Measurements from ENCODE around the gene HMOX1. TPM values are rescaled to one million over a fixed set of nuclear protein-coding genes. Genes with fewer than 3 reads are reported as not detected.
A peak's percentile ranks its signal among the peaks of the same experiment; 100 is the strongest.

Gene HMOX1
- total and polyA plus RNA-seq, 4 donors = 8.6 to 16.5 (median 14.4) TPM

GRCh38 chr22:35424761-35425160 is 43.9 kb downstream of the HMOX1 start:
- H3K27ac ChIP-seq (ENCODE audit: low read depth, low read length) = no peak overlapping the region
- DNase-seq (ENCODE audit: low read depth in 4 of 6, low spot score in 6 of 6) = no peak
- peaks cover 48% of the 10 kb centered on the region for H3K36me3 ChIP-seq (ENCODE audit: control insufficient read depth, insufficient read depth, low read length)
- H3K9me3 ChIP-seq (ENCODE audit: control insufficient read depth, insufficient read depth, low read length) = no peaks in the 10 kb centered on the region
- no peaks in the 10 kb centered on the region for H3K27me3 ChIP-seq (ENCODE audit: control insufficient read depth, insufficient read depth, low read length)
- peaks cover 3% of the 10 kb centered on the region for H3K4me1 ChIP-seq (ENCODE audit: control insufficient read depth, insufficient read depth, low read length)
- WGBS (ENCODE audit: insufficient coverage) = 91% methylated on average over 7 of the region's 7 CpGs
- no peak overlapping the region for H3K4me3 ChIP-seq (ENCODE audit: low read depth, low read length)

- H3K36me3 ChIP-seq (ENCODE audit: control insufficient read depth, insufficient read depth, low read length) = peaks cover 44% of the 10 kb centered on the region
- no peaks in the 10 kb centered on the region for H3K27me3 ChIP-seq (ENCODE audit: control insufficient read depth, insufficient read depth, low read length)
- no peaks in the 10 kb centered on the region for H3K9me3 ChIP-seq (ENCODE audit: control insufficient read depth, insufficient read depth, low read length)
- DNase-seq (ENCODE audit: low read depth in 4 of 6, low spot score in 6 of 6) = no peak
- H3K4me3 ChIP-seq (ENCODE audit: low read depth, low read length) = no peak overlapping the region
- H3K4me1 ChIP-seq (ENCODE audit: control insufficient read depth, insufficient read depth, low read length) = peaks cover 3% of the 10 kb centered on the region
- H3K27ac ChIP-seq (ENCODE audit: low read depth, low read length) = no peak overlapping the region
- WGBS (ENCODE audit: insufficient coverage) = 84% methylated on average over 6 of the region's 7 CpGs
Observed at GRCh38 chr22:35425546-35425945, 44.6 kb downstream of the HMOX1 start.

- Histone ChIP-seq H3K4me1 (ENCODE audit: control insufficient read depth, insufficient read depth, low read length) (peaks cover 10% of the 10 kb centered on the region), H3K36me3 (ENCODE audit: control insufficient read depth, insufficient read depth, low read length) (peaks cover 37% of the 10 kb centered on the region), H3K27ac (ENCODE audit: low read depth, low read length) (no peak overlapping the region), H3K27me3 (ENCODE audit: control insufficient read depth, insufficient read depth, low read length) (no peaks in the 10 kb centered on the region), H3K4me3 (ENCODE audit: low read depth, low read length) (no peak overlapping the region), H3K9me3 (ENCODE audit: control insufficient read depth, insufficient read depth, low read length) (no peaks in the 10 kb centered on the region)
- WGBS (ENCODE audit: insufficient coverage) = 62% methylated on average over 8 of the region's 11 CpGs
- no peak for DNase-seq (ENCODE audit: low read depth in 4 of 6, low spot score in 6 of 6)
Observed at GRCh38 chr22:35425971-35426800, 45.3 kb downstream of the HMOX1 start.

GRCh38 chr22:35426801-35427140 is 45.9 kb downstream of the HMOX1 start:
- no peaks in the 10 kb centered on the region for H3K9me3 ChIP-seq (ENCODE audit: control insufficient read depth, insufficient read depth, low read length)
- H3K27ac ChIP-seq (ENCODE audit: low read depth, low read length) = no peak overlapping the region
- H3K27me3 ChIP-seq (ENCODE audit: control insufficient read depth, insufficient read depth, low read length) = no peaks in the 10 kb centered on the region
- no peak overlapping the region for H3K4me3 ChIP-seq (ENCODE audit: low read depth, low read length)
- H3K4me1 ChIP-seq (ENCODE audit: control insufficient read depth, insufficient read depth, low read length) = peaks cover 10% of the 10 kb centered on the region
- peaks cover 33% of the 10 kb centered on the region for H3K36me3 ChIP-seq (ENCODE audit: control insufficient read depth, insufficient read depth, low read length)
- 63% methylated on average over 4 of the region's 5 CpGs for WGBS (ENCODE audit: insufficient coverage)
- no peak for DNase-seq (ENCODE audit: low read depth in 4 of 6, low spot score in 6 of 6)

- Histone ChIP-seq H3K9me3 (ENCODE audit: control insufficient read depth, insufficient read depth, low read length) (peaks cover 12% of the 10 kb centered on the region), H3K36me3 (ENCODE audit: control insufficient read depth, insufficient read depth, low read length) (peaks cover 13% of the 10 kb centered on the region), H3K4me3 (ENCODE audit: low read depth, low read length) (no peak overlapping the region), H3K27ac (ENCODE audit: low read depth, low read length) (no peak overlapping the region), H3K27me3 (ENCODE audit: control insufficient read depth, insufficient read depth, low read length) (no peaks in the 10 kb centered on the region), H3K4me1 (ENCODE audit: control insufficient read depth, insufficient read depth, low read length) (peaks cover 22% of the 10 kb centered on the region)
- 24% methylated on average over 13 of the region's 14 CpGs for WGBS (ENCODE audit: insufficient coverage)
- peak in 5 of 6 donors; percentile 41 to 89 (median 57) for DNase-seq (ENCODE audit: low read depth in 4 of 6, low spot score in 6 of 6)
Observed at GRCh38 chr22:35430897-35431322, 50.0 kb downstream of the HMOX1 start.

GRCh38 chr22:35431483-35432227 is 50.8 kb downstream of the HMOX1 start:
- no peak for DNase-seq (ENCODE audit: low read depth in 4 of 6, low spot score in 6 of 6)
- H3K27ac ChIP-seq (ENCODE audit: low read depth, low read length) = no peak overlapping the region
- WGBS (ENCODE audit: insufficient coverage) = 47% methylated on average over 2 of the region's 12 CpGs
- H3K36me3 ChIP-seq (ENCODE audit: control insufficient read depth, insufficient read depth, low read length) = peaks cover 6% of the 10 kb centered on the region
- H3K27me3 ChIP-seq (ENCODE audit: control insufficient read depth, insufficient read depth, low read length) = no peaks in the 10 kb centered on the region
- peaks cover 25% of the 10 kb centered on the region for H3K4me1 ChIP-seq (ENCODE audit: control insufficient read depth, insufficient read depth, low read length)
- H3K9me3 ChIP-seq (ENCODE audit: control insufficient read depth, insufficient read depth, low read length) = peaks cover 12% of the 10 kb centered on the region
- H3K4me3 ChIP-seq (ENCODE audit: low read depth, low read length) = no peak overlapping the region

GRCh38 chr22:35432228-35432905 is 51.5 kb downstream of the HMOX1 start:
- H3K27me3 ChIP-seq (ENCODE audit: control insufficient read depth, insufficient read depth, low read length) = no peaks in the 10 kb centered on the region
- H3K4me1 ChIP-seq (ENCODE audit: control insufficient read depth, insufficient read depth, low read length) = peaks cover 30% of the 10 kb centered on the region
- H3K4me3 ChIP-seq (ENCODE audit: low read depth, low read length) = no peak overlapping the region
- 87% methylated on average over 7 of the region's 13 CpGs for WGBS (ENCODE audit: insufficient coverage)
- DNase-seq (ENCODE audit: low read depth in 4 of 6, low spot score in 6 of 6) = no peak
- peaks cover 12% of the 10 kb centered on the region for H3K9me3 ChIP-seq (ENCODE audit: control insufficient read depth, insufficient read depth, low read length)
- no peak overlapping the region for H3K27ac ChIP-seq (ENCODE audit: low read depth, low read length)
- H3K36me3 ChIP-seq (ENCODE audit: control insufficient read depth, insufficient read depth, low read length) = peaks cover 6% of the 10 kb centered on the region

GRCh38 chr22:35434061-35434710 is 53.3 kb downstream of the HMOX1 start:
- WGBS (ENCODE audit: insufficient coverage) = 100% methylated on average over 5 of the region's 5 CpGs
- H3K4me3 ChIP-seq (ENCODE audit: low read depth, low read length) = no peak overlapping the region

GRCh38 chr22:35435201-35435740 is 54.4 kb downstream of the HMOX1 start:
- 32% methylated on average over 6 of the region's 8 CpGs for WGBS (ENCODE audit: insufficient coverage)
- Histone ChIP-seq H3K4me3 (ENCODE audit: low read depth, low read length) (no peak overlapping the region), H3K36me3 (ENCODE audit: control insufficient read depth, insufficient read depth, low read length) (peaks cover 6% of the 10 kb centered on the region), H3K9me3 (ENCODE audit: control insufficient read depth, insufficient read depth, low read length) (peaks cover 12% of the 10 kb centered on the region), H3K27ac (ENCODE audit: low read depth, low read length) (no peak overlapping the region), H3K4me1 (ENCODE audit: control insufficient read depth, insufficient read depth, low read length) (peaks cover 30% of the 10 kb centered on the region), H3K27me3 (ENCODE audit: control insufficient read depth, insufficient read depth, low read length) (no peaks in the 10 kb centered on the region)
- peak in 2 of 6 donors; percentile 57 to 60 for DNase-seq (ENCODE audit: low read depth in 4 of 6, low spot score in 6 of 6)

More at GRCh38 chr22:35434061-35434710, 53.3 kb downstream of the HMOX1 start:
- no peak for DNase-seq (ENCODE audit: low read depth in 4 of 6, low spot score in 6 of 6)
- Histone ChIP-seq H3K27me3 (ENCODE audit: control insufficient read depth, insufficient read depth, low read length) (no peaks in the 10 kb centered on the region), H3K27ac (ENCODE audit: low read depth, low read length) (no peak overlapping the region), H3K4me1 (ENCODE audit: control insufficient read depth, insufficient read depth, low read length) (peaks cover 30% of the 10 kb centered on the region), H3K36me3 (ENCODE audit: control insufficient read depth, insufficient read depth, low read length) (peaks cover 6% of the 10 kb centered on the region), H3K9me3 (ENCODE audit: control insufficient read depth, insufficient read depth, low read length) (peaks cover 12% of the 10 kb centered on the region)
